NCI-H2081 (cell line): ENCODE results near the gene TNFAIP8L1.

ENCODE experiments used
- DNase-seq, 2 experiments: peaks; one replicate each; lab custom pipeline; 2025; lab: John Stamatoyannopoulos, UW

The TNFAIP8L1 gene

DNA sequence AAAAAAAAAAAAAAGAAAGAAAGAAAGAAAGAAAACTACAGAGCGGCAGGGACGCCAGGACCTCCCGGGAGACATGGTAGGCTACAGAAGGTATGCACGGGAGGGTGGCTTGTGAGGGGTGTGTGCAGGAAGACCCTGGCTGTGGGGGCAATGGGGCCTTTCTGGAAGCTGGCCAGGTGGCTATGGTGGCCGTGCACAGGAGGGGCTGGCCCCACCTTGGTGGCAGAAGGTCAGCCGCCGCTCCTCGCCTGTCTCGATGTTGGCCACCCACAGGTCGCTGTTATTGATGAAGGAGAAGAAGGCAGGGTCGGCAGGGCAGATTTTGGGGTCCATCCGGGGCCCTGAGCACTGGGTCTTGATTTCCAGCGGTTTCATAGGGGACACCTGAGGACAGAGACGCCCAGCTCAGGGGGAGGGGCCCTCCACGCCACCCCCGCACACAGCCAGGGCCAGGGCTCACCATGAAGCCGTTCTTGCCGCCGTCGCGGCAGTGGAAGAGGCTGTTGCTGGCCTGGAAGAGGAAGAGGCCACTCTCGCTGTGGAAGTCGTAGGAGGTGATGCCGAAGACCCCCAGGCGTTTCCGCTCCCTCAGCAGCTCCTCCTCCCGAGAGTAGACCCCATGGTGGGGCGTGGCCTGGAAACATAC lies 64.5 kb downstream of the TNFAIP8L1 start:
- no peak for DNase-seq

DNA sequence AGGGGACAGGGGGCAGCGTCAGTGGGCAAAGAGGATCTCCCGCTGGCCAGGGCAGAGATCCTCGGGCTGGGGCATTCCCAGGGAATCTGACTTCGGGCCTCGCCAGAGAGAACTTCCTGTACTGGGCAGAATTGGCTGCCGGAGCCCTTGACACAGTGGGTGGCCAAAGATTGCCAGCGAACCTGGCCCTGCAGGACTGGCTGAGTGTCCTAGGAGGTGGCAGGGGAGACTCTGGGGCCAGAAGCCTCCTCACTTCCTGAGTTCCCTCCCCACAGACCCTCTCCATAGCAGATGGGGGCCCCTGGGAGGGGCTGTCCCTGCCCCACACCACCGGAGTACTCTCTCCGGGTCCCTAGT lies 65.0 kb downstream of the TNFAIP8L1 start:
- no peak for DNase-seq
